Ishikawa (cell line): ENCODE data around the gene TBX20.

Experiments used
- CEBPB ChIP-seq: IDR thresholded peaks from 2 replicates; pipeline ENCODE4 v1.6.1; 2012
- CREB1 ChIP-seq: IDR thresholded peaks from 2 replicates; pipeline ENCODE4 v1.6.1; 2012; ENCODE audit warnings: low read depth
- EGR1 ChIP-seq: IDR thresholded peaks from 2 replicates; pipeline ENCODE4 v1.6.1; 2012
- EP300 ChIP-seq: IDR thresholded peaks from 2 replicates; pipeline ENCODE4 v1.6.1; 2012; ENCODE audit warnings: borderline replicate concordance
- FOXM1 ChIP-seq: IDR thresholded peaks from 2 replicates; pipeline ENCODE4 v1.6.1; 2012; ENCODE audit warnings: low read depth, borderline replicate concordance
- MAX ChIP-seq: IDR thresholded peaks from 2 replicates; pipeline ENCODE4 v1.6.1; 2012
- RAD21 ChIP-seq: IDR thresholded peaks from 2 replicates; pipeline ENCODE4 v1.6.1; 2012; ENCODE audit warnings: low read depth
- REST ChIP-seq: IDR thresholded peaks from 2 replicates; pipeline ENCODE4 v1.6.1; 2012; ENCODE audit warnings: low read depth, mild to moderate bottlenecking
- TAF1 ChIP-seq: IDR thresholded peaks from 2 replicates; pipeline ENCODE4 v1.6.1; 2012; ENCODE audit warnings: low read depth, mild to moderate bottlenecking
- TCF12 ChIP-seq: IDR thresholded peaks from 2 replicates; pipeline ENCODE4 v1.6.1; 2012; ENCODE audit warnings: low read depth
- USF1 ChIP-seq: IDR thresholded peaks from 2 replicates; pipeline ENCODE4 v1.6.1; 2012
- YY1 ChIP-seq: IDR thresholded peaks from 2 replicates; pipeline ENCODE4 v1.6.1; 2012; ENCODE audit warnings: low read depth
- ZBTB7A ChIP-seq: IDR thresholded peaks from 2 replicates; pipeline ENCODE4 v1.6.1; 2012; ENCODE audit warnings: low read depth

GRCh38 chr7:35248576-35249536 is 5.0 kb downstream of the TBX20 start:
- TF ChIP-seq TAF1 (no peak), USF1 (no peak), EP300 (no peak), CEBPB (no peak), FOXM1 (no peak), REST (no peak), EGR1 (no peak), MAX (no peak), YY1 (no peak), ZBTB7A (no peak), RAD21 (no peak), CREB1 (no peak), TCF12 (no peak)
